NB4 (cell line): Measurements from ENCODE around the gene MPV17L.

Experiments
- DNase-seq: peaks from one replicate; pipeline ENCODE4 v3.0.0; 2010; ENCODE audit warnings: low read depth
- H3K4me3 ChIP-seq: one replicate; pipeline ENCODE4 v1.5.1; 2011; ENCODE audit warnings: mild to moderate bottlenecking, low read depth, low read length, moderate library complexity
- MAX ChIP-seq: IDR thresholded peaks from 2 replicates; pipeline ENCODE4 v1.6.1; 2011; ENCODE audit warnings: low read depth, low read length
- MYC ChIP-seq: IDR thresholded peaks from 2 replicates; pipeline ENCODE4 v1.6.1; 2011; ENCODE audit warnings: low read depth, low read length
- POLR2A ChIP-seq: IDR thresholded peaks from 2 replicates; pipeline ENCODE4 v1.6.1; 2011; ENCODE audit warnings: mild to moderate bottlenecking; ENCODE audit not compliant: insufficient read length; ENCODE audit errors: extremely low read depth
- TF ChIP-seq, protein P1 (sequence below): IDR thresholded peaks from one replicate; pipeline ENCODE4 v1.5.1; 2012; ENCODE audit warnings: low read depth, low read length

The MPV17L gene

DNA sequence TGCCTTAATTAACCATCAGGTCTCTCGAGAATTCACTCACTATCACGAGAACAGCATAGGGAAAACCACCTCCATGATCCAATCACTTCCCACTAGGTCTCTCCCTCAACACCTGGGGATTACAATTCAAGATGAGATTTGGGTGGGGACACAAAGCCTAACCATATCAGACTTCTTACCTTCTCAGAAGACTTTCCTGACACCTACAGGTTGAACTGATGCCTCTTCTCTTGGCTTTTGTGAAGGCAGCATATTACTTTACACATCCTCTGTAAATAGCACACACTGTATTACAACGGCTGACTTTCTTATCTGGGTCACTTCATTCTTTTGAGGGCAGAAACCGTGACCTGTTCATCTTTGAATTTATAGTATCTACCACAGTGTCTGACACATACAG is 62.4 kb downstream of the MPV17L start:
- H3K4me3 ChIP-seq = no peak overlapping the region
- TF ChIP-seq, protein P1, sequence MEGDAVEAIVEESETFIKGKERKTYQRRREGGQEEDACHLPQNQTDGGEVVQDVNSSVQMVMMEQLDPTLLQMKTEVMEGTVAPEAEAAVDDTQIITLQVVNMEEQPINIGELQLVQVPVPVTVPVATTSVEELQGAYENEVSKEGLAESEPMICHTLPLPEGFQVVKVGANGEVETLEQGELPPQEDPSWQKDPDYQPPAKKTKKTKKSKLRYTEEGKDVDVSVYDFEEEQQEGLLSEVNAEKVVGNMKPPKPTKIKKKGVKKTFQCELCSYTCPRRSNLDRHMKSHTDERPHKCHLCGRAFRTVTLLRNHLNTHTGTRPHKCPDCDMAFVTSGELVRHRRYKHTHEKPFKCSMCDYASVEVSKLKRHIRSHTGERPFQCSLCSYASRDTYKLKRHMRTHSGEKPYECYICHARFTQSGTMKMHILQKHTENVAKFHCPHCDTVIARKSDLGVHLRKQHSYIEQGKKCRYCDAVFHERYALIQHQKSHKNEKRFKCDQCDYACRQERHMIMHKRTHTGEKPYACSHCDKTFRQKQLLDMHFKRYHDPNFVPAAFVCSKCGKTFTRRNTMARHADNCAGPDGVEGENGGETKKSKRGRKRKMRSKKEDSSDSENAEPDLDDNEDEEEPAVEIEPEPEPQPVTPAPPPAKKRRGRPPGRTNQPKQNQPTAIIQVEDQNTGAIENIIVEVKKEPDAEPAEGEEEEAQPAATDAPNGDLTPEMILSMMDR = no peak
- TF ChIP-seq MYC (no peak), MAX (no peak), POLR2A (no peak)
- DNase-seq = no peak

- H3K4me3 ChIP-seq = no peak overlapping the region
- DNase-seq = no peak
- TF ChIP-seq POLR2A = no peak
- TF ChIP-seq MAX = no peak
- TF ChIP-seq MYC = no peak
- TF ChIP-seq, protein P1 = no peak
Observed at GRCh38 chr16:15459791-15460190, 64.2 kb downstream of the MPV17L start.

GRCh38 chr16:15460601-15461000 is 65.0 kb downstream of the MPV17L start:
- H3K4me3 ChIP-seq = no peak overlapping the region
- TF ChIP-seq, protein P1 = no peak
- TF ChIP-seq MAX = no peak
- no peak for TF ChIP-seq POLR2A
- TF ChIP-seq MYC = no peak
- no peak for DNase-seq

DNA sequence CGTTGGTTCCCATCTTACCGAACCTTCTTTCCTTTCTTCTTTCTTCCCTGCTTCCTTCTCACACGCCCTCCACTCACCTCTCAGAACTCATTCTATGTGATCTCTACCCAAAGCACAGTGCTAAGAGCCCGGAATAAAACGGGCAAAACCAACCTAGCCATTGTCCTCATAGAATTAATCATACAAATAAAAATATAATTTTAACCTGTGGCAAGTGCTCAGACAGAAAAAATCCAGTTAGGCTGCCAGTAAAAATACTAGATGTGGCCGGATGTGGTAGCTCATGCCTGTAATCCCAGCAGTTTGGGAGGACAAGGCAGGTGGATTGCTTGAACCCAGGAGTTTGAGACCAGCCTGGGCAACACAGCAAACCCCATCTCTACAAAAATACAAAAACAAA is 65.8 kb downstream of the MPV17L start:
- DNase-seq = no peak
- TF ChIP-seq, protein P1 = no peak
- no peak for TF ChIP-seq POLR2A
- TF ChIP-seq MAX = no peak
- no peak for TF ChIP-seq MYC
- no peak overlapping the region for H3K4me3 ChIP-seq
